ENCODE data around the gene MACF1. TPM values are rescaled to one million over a fixed set of nuclear protein-coding genes. Genes with fewer than 3 reads are reported as not detected.

MACF1 gene
- total RNA-seq, 1 donor from 2014 or later, result 301 TPM

GRCh38 chr1:39398278-39399021, 194.0 kb downstream of the MACF1 start:
- Mint-ChIP-seq H3K9me3 (no peaks in the 10 kb centered on the region), H3K36me3 (no peaks in the 10 kb centered on the region), H3K27ac (peak overlapping the region; percentile 99), H3K4me3 (peak overlapping the region; percentile 33), H3K4me1 (peaks cover 58% of the 10 kb centered on the region), H3K27me3 (ENCODE audit: low read depth) (no peaks in the 10 kb centered on the region)
- no peak for TF ChIP-seq CTCF (IDR thresholded peaks at IDR 0.05; ENCODE audit: unreplicated experiment)
- peak in 1 of 2 experiments; percentile 53 for DNase-seq (ENCODE audit: low spot score in 2 of 2, unreplicated experiment in 2 of 2)

- Mint-ChIP-seq H3K36me3 (no peaks in the 10 kb centered on the region), H3K27ac (no peak overlapping the region), H3K4me1 (peaks cover 48% of the 10 kb centered on the region), H3K4me3 (no peak overlapping the region), H3K9me3 (no peaks in the 10 kb centered on the region), H3K27me3 (ENCODE audit: low read depth) (no peaks in the 10 kb centered on the region)
- DNase-seq (ENCODE audit: low spot score in 2 of 2, unreplicated experiment in 2 of 2), result no peak
- TF ChIP-seq CTCF (IDR thresholded peaks at IDR 0.05; ENCODE audit: unreplicated experiment), result no peak
Observed at GRCh38 chr1:39401106-39401505, 196.6 kb downstream of the MACF1 start.

- DNase-seq (ENCODE audit: low spot score in 2 of 2, unreplicated experiment in 2 of 2), result no peak
- Mint-ChIP-seq H3K36me3 (no peaks in the 10 kb centered on the region), H3K4me3 (no peak overlapping the region), H3K4me1 (peaks cover 42% of the 10 kb centered on the region), H3K27ac (peak overlapping the region; percentile 95), H3K9me3 (no peaks in the 10 kb centered on the region), H3K27me3 (ENCODE audit: low read depth) (no peaks in the 10 kb centered on the region)
- TF ChIP-seq CTCF (IDR thresholded peaks at IDR 0.05; ENCODE audit: unreplicated experiment), result no peak
Observed at GRCh38 chr1:39404876-39405275, 200.4 kb downstream of the MACF1 start.

- peak overlapping the region; percentile 95 for H3K27ac Mint-ChIP-seq
- peak overlapping the region; percentile 13 for H3K4me3 Mint-ChIP-seq
- DNase-seq (ENCODE audit: low spot score in 2 of 2, unreplicated experiment in 2 of 2), result no peak
- TF ChIP-seq CTCF (IDR thresholded peaks at IDR 0.05; ENCODE audit: unreplicated experiment), result no peak
- no peaks in the 10 kb centered on the region for H3K9me3 Mint-ChIP-seq
- H3K4me1 Mint-ChIP-seq, result peaks cover 46% of the 10 kb centered on the region
- no peaks in the 10 kb centered on the region for H3K27me3 Mint-ChIP-seq (ENCODE audit: low read depth)
- no peaks in the 10 kb centered on the region for H3K36me3 Mint-ChIP-seq
Observed at GRCh38 chr1:39405358-39405757, 200.9 kb downstream of the MACF1 start.

- no peak for TF ChIP-seq CTCF (IDR thresholded peaks at IDR 0.05; ENCODE audit: unreplicated experiment)
- Mint-ChIP-seq H3K27me3 (ENCODE audit: low read depth) (no peaks in the 10 kb centered on the region), H3K27ac (peak overlapping the region; percentile 95), H3K9me3 (no peaks in the 10 kb centered on the region), H3K4me3 (peak overlapping the region; percentile 89), H3K4me1 (peaks cover 60% of the 10 kb centered on the region), H3K36me3 (peaks cover under 1% of the 10 kb centered on the region)
- no peak for DNase-seq (ENCODE audit: low spot score in 2 of 2, unreplicated experiment in 2 of 2)
Observed at GRCh38 chr1:39406533-39407450, 202.3 kb downstream of the MACF1 start.
